Measurements from ENCODE around the gene NUAK2.
A peak's percentile ranks its signal among the peaks of the same experiment; 100 is the strongest.
"Not testable (repeated sequence)": the region's sequence is repeated elsewhere in the genome, so short reads cannot be mapped to it uniquely, and the experiment has no call there.

Gene NUAK2

DNA sequence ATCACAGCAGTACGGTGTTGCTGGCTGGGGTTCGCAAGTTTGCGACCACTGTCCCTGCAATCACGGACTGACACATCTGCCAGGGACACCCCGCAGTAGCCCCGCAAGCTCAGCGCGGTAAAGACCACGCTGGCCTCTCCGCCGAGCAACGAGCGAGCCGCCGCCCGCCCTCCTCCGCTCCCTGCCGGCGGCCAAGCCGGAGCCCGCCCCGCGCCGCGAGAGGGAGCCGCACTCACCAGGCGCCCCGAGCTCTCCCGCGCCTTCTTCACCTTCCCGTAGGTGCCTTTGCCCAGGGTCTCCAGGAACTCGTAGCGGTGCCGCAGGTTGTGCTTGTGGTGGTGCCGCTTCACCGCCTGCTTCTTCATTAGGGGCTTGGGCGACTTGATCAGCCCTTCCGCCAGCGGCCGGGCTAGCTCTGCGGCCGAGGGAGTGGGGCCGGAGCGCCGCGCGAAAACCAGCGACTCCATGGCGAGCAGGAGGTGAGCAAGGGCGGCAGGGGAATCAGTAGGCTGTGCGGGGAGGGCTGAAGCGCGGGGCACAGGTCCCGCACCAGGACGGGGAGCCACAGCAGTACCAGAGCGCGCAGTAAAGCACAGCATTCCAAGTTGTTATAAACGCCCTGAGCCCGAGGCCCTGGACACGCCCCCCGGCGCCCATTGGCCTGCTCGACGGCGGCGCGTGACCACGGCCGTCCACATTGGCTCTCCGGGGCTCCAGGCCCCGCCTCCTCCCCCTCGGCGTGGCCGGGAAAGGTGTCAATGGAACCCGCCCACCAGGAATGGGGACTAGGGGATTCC lies at the start of gene NUAK2:
NUAK2 (minus strand) TSS at position 584 of the 797 bp plus-strand sequence; CDS start at position 467, 117 bp downstream.
- peak; percentile 99 for DNase-seq (ENCODE audit: low read depth, low spot score)

DNA sequence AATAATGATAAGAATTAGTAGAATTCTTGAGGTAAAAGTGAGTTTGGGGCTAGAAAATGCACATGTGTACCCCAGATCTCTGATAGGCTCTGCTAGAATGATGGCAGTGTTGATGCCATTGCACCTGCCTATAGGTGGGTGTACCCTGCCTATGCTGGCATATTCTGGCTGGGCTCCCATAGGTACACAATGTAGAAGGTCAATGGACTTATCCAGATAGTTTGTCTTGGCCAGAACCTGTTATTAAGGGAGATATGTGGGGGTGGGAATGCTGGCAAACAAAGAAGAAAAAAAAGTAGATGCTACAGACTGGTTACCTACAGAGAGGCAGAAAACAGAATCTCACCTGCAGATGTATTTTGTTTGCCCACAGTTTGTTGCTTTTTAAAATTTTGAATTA lies 49.2 kb upstream of the NUAK2 start:
- no peak for DNase-seq (ENCODE audit: low read depth, low spot score)

DNA sequence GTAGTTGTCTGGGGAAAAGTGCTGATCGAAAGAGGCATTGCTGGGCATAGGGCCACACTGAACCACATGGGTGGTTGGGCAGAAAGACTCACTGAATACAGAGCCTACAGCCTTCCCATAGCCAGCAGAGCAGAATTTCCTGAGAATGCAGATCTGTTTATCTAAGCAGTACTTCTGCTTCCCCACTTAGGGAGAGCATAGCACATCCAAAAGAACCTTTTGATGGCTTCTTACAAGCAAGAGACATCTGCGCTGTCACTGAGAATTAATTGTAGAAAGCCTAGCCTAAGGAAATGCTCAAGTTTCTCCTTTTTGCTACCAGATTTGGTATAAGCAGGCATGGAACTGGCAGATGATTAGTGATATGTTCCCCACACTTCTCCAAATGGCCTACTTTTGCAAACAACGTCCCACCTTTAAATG lies 48.2 kb upstream of the NUAK2 start:
- no peak for DNase-seq (ENCODE audit: low read depth, low spot score)

- DNase-seq (ENCODE audit: low read depth, low spot score), result no peak
These were observed 46.9 kb upstream of the NUAK2 start for GRCh38 chr1:205368478-205368877.

DNA sequence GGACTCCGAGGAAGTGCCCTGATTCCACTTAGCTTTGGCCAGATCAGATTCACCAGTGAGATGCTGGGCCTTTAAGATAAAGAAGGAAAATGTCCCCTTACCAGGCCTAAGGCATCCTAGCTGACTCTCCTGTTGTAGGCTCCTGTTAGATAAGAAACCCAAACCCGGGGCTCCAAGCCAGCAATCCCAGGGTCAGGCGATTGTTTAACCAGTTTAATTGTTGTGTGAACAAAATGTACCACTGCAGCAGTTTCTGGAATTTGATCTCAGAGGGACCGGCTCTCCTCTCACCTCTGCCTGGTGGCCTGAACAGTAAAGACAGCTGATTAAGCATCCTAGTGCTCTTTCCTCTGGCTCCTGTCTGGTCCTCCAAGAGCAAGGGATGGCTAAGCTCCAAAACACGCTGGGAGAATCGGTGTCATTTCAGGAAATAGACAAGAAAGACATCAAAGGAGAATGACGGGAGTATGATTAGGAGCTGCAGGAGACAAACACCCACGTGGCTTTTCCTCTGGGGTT lies 44.5 kb upstream of the NUAK2 start:
- DNase-seq (ENCODE audit: low read depth, low spot score), result no peak

- not testable (repeated sequence) for DNase-seq (ENCODE audit: low read depth, low spot score)
These were observed 43.5 kb upstream of the NUAK2 start for GRCh38 chr1:205365086-205365485.

DNA sequence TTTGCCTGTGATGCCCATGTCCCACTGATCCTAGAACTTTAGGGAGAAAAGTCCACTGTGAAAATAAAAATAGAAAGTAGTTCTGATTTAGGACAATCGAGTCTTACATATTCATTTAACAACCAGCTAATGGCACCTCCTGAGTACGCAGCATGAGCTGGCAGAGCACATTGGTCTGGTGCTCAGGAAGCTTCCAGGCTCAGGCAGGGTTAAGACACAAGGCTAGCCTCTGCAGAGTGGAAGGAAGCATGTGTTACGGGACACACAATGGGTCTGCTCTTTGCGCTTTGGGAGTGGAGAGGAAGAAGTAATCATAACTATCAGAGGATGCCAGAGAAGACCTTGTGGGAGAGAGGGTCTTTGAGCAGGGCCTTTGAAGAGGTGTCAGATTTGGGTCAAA lies 39.3 kb upstream of the NUAK2 start:
- no peak for DNase-seq (ENCODE audit: low read depth, low spot score)

- no peak for DNase-seq (ENCODE audit: low read depth, low spot score)
These were observed 38.4 kb upstream of the NUAK2 start for GRCh38 chr1:205359771-205360565.

GRCh38 chr1:205358579-205358978 lies 37.0 kb upstream of the NUAK2 start:
- DNase-seq (ENCODE audit: low read depth, low spot score), result no peak

GRCh38 chr1:205357567-205357966 lies 36.0 kb upstream of the NUAK2 start:
- no peak for DNase-seq (ENCODE audit: low read depth, low spot score)

GRCh38 chr1:205356440-205357139 lies 35.0 kb upstream of the NUAK2 start, which contains the start of gene KLHDC8A:
KLHDC8A (minus strand) TSS chr1:205356922; CDS start chr1:205343604, 13,318 bp downstream.
- no peak for DNase-seq (ENCODE audit: low read depth, low spot score)

DNA sequence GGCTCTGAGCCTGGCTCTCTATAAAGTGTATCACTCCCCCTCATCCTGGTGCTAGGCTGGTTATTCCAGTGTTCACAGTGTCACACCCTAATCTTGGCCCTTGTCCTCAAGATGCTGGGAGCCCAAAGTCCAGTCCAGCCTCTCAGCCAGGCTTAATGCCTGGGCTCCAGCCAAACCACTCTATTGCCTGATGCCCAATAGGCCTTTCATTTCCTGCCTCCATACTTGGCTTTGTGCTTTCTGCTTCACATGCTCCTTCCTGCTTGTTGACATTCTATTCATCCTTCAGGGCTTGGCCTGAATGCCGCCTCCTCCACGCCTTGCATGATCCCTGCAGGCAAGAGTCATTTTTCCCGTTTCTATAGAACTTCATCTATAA lies 33.5 kb upstream of the NUAK2 start:
- no peak for DNase-seq (ENCODE audit: low read depth, low spot score)

GRCh38 chr1:205354259-205355074 lies 32.9 kb upstream of the NUAK2 start:
- DNase-seq (ENCODE audit: low read depth, low spot score), result no peak

DNA sequence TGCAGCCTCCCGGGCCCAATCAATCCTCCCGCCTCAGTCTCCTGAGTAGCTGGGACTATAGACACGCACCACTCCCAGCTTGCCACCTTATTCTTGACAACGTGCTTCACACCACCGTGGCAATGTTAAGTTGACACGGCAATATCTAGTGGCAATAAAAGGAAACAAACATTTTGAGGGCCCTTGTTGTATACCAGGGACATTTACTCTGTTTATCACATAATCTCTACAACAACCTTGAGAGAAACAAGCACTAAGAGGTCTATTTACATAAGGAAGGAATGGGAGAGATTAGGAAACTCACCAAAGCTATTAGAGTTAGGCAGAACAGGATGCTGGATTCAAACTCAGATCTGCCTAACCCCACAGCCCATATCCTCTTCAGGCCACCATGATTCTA lies 32.1 kb upstream of the NUAK2 start:
- DNase-seq (ENCODE audit: low read depth, low spot score), result no peak

- DNase-seq (ENCODE audit: low read depth, low spot score), result no peak
These were observed 31.6 kb upstream of the NUAK2 start for GRCh38 chr1:205353191-205353590.

DNA sequence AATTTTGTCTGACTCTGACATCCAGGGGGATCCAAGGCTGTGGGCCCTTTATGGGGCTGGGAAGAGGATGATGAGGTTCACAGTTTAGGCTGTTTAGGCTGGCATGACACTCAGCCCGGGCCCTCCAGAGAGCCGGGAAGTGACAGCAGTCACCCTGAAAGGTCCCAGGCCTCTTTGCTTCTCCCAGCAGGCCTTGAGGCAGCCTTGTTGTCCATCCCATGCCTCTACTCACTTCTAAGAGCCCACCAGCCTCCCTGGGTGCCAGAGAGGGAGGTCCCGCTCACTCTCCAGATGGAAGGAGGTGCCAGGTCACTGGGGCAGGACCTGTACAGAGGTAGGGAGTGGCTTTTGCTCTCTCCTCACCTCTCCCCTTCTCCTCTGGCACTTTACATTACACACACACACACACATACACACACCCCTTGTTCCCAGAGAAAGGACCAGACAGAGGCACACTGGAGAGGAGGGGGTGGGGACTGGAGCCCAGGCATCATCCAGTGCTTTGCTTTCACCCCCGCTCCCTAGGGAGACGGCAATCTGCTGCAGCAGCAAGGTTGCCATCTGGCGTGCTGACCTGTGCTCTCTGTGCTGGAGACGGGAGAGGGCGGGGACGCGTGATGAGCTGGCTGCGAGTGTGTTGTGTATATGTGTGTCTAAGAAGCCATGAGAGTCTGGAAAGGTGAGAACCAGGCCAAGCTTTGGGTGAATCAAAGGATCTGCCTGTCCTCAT lies 30.6 kb upstream of the NUAK2 start:
- DNase-seq (ENCODE audit: low read depth, low spot score), result peak; percentile 55

- DNase-seq (ENCODE audit: low read depth, low spot score), result peak; percentile 85
These were observed 29.2 kb upstream of the NUAK2 start for GRCh38 chr1:205350691-205351141.

- no peak for DNase-seq (ENCODE audit: low read depth, low spot score)
These were observed 28.6 kb upstream of the NUAK2 start for GRCh38 chr1:205350124-205350523.

GRCh38 chr1:205348554-205349487 lies 27.3 kb upstream of the NUAK2 start:
- DNase-seq (ENCODE audit: low read depth, low spot score), result peak; percentile 62

All from ELF-1 (cell line).